ENCODE results near the gene ATP5F1B.

The ATP5F1B gene

GRCh38 chr12:56634837-56635791, 10.7 kb downstream of the ATP5F1B start:
- H3K27me3 ChIP-seq (ENCODE audit: insufficient read depth, low read length, poor library complexity), result no peaks in the 10 kb centered on the region
- peaks cover 25% of the 10 kb centered on the region for H3K36me3 ChIP-seq (ENCODE audit: insufficient read depth, low read length)
- ATAC-seq (ENCODE audit: insufficient read depth, low read depth), result peak; percentile 31
- H3K9ac ChIP-seq (ENCODE audit: low read depth, low read length), result peak overlapping the region; percentile 61
- peak overlapping the region; percentile 72 for H3K4me2 ChIP-seq (ENCODE audit: insufficient read depth, low read length)
- peaks cover 6% of the 10 kb centered on the region; the same call in 1 of the 2 replicates for H4K20me1 ChIP-seq (ENCODE audit: insufficient read depth, low read length)
- peak; percentile 55 for TF ChIP-seq CTCF (IDR thresholded peaks at IDR 0.05; ENCODE audit: borderline replicate concordance, extremely low read depth, low read length, poor library complexity, severe bottlenecking)
- no peak for TF ChIP-seq EZH2 (IDR thresholded peaks at IDR 0.05; ENCODE audit: borderline replicate concordance, low read depth, low read length, severe bottlenecking)
- peak overlapping the region; percentile 61 to 83; a peak in 3 of 4 replicates for H3K4me3 ChIP-seq (ENCODE audit: low read depth in 1 of 2, low read length in 2 of 2)
- H3K27ac ChIP-seq (ENCODE audit: low read length), result peak overlapping the region; percentile 68
- DNase-seq, result peak; percentile 73
- H2AFZ ChIP-seq (ENCODE audit: low read depth, low read length), result peak overlapping the region; percentile 60
- H3K4me1 ChIP-seq (ENCODE audit: insufficient read depth, low read length), result peaks cover 60% of the 10 kb centered on the region
- H3K79me2 ChIP-seq (ENCODE audit: insufficient read depth, low read length), result peaks cover 42% of the 10 kb centered on the region
- H3K9me3 ChIP-seq (ENCODE audit: insufficient read depth, low read length, severe bottlenecking), result no peaks in the 10 kb centered on the region

- H3K9ac ChIP-seq (ENCODE audit: low read depth, low read length), result peak overlapping the region; percentile 61
- TF ChIP-seq EZH2 (IDR thresholded peaks at IDR 0.05; ENCODE audit: borderline replicate concordance, low read depth, low read length, severe bottlenecking), result no peak
- TF ChIP-seq CTCF (IDR thresholded peaks at IDR 0.05; ENCODE audit: borderline replicate concordance, extremely low read depth, low read length, poor library complexity, severe bottlenecking), result no peak
- H4K20me1 ChIP-seq (ENCODE audit: insufficient read depth, low read length), result peaks cover 3% of the 10 kb centered on the region; the same call in 1 of the 2 replicates
- H3K4me1 ChIP-seq (ENCODE audit: insufficient read depth, low read length), result peaks cover 60% of the 10 kb centered on the region
- peak overlapping the region; percentile 72 for H3K4me2 ChIP-seq (ENCODE audit: insufficient read depth, low read length)
- H3K27ac ChIP-seq (ENCODE audit: low read length), result peak overlapping the region; percentile 68
- DNase-seq (peak; percentile 57), ATAC-seq (ENCODE audit: insufficient read depth, low read depth) (no peak)
- peak overlapping the region; percentile 60 for H2AFZ ChIP-seq (ENCODE audit: low read depth, low read length)
- no peaks in the 10 kb centered on the region for H3K9me3 ChIP-seq (ENCODE audit: insufficient read depth, low read length, severe bottlenecking)
- H3K79me2 ChIP-seq (ENCODE audit: insufficient read depth, low read length), result peaks cover 50% of the 10 kb centered on the region
- peak overlapping the region; percentile 61 to 83; a peak in 3 of 4 replicates for H3K4me3 ChIP-seq (ENCODE audit: low read depth in 1 of 2, low read length in 2 of 2)
- peaks cover 22% of the 10 kb centered on the region for H3K36me3 ChIP-seq (ENCODE audit: insufficient read depth, low read length)
- H3K27me3 ChIP-seq (ENCODE audit: insufficient read depth, low read length, poor library complexity), result no peaks in the 10 kb centered on the region
Measured at GRCh38 chr12:56634242-56634836, 11.4 kb downstream of the ATP5F1B start.

- no peaks in the 10 kb centered on the region for H3K9me3 ChIP-seq (ENCODE audit: insufficient read depth, low read length, severe bottlenecking)
- peak overlapping the region; percentile 60 for H2AFZ ChIP-seq (ENCODE audit: low read depth, low read length)
- no peak for ATAC-seq (ENCODE audit: insufficient read depth, low read depth)
- peak overlapping the region; percentile 68 for H3K27ac ChIP-seq (ENCODE audit: low read length)
- H3K4me2 ChIP-seq (ENCODE audit: insufficient read depth, low read length), result peak overlapping the region; percentile 72
- H4K20me1 ChIP-seq (ENCODE audit: insufficient read depth, low read length), result peaks cover 8% of the 10 kb centered on the region; the same call in 1 of the 2 replicates
- H3K4me3 ChIP-seq (ENCODE audit: low read depth in 1 of 2, low read length in 2 of 2), result peak overlapping the region; percentile 61 to 83; a peak in 3 of 4 replicates
- H3K4me1 ChIP-seq (ENCODE audit: insufficient read depth, low read length), result peaks cover 63% of the 10 kb centered on the region
- H3K9ac ChIP-seq (ENCODE audit: low read depth, low read length), result peak overlapping the region; percentile 61
- H3K79me2 ChIP-seq (ENCODE audit: insufficient read depth, low read length), result peaks cover 57% of the 10 kb centered on the region
- H3K27me3 ChIP-seq (ENCODE audit: insufficient read depth, low read length, poor library complexity), result no peaks in the 10 kb centered on the region
- no peak for DNase-seq
- no peak for TF ChIP-seq EZH2 (IDR thresholded peaks at IDR 0.05; ENCODE audit: borderline replicate concordance, low read depth, low read length, severe bottlenecking)
- TF ChIP-seq CTCF (IDR thresholded peaks at IDR 0.05; ENCODE audit: borderline replicate concordance, extremely low read depth, low read length, poor library complexity, severe bottlenecking), result no peak
- H3K36me3 ChIP-seq (ENCODE audit: insufficient read depth, low read length), result peaks cover 15% of the 10 kb centered on the region
Measured at GRCh38 chr12:56633468-56634241, 12.1 kb downstream of the ATP5F1B start.
